Hypothalamus (tissue), 51 donors: ENCODE data around the gene APOBEC3G.

Experiments
- DNase-seq, 51 donors: peaks; one replicate each; lab custom pipeline; 2025; lab: John Stamatoyannopoulos, UW

The APOBEC3G gene

GRCh38 chr22:39117585-39118191, 40.6 kb downstream of the APOBEC3G start:
- DNase-seq: peak in 5 of 51 donors; percentile 6 to 23 (median 13)

GRCh38 chr22:39120983-39121382, 43.9 kb downstream of the APOBEC3G start:
- no peak for DNase-seq

- DNase-seq: no peak
Observed at GRCh38 chr22:39122772-39123470, 45.8 kb downstream of the APOBEC3G start.

GRCh38 chr22:39123751-39124581, 46.9 kb downstream of the APOBEC3G start:
- DNase-seq: no peak

GRCh38 chr22:39125622-39126021, 48.5 kb downstream of the APOBEC3G start:
- DNase-seq: no peak

GRCh38 chr22:39128508-39128907, 51.4 kb downstream of the APOBEC3G start:
- no peak for DNase-seq

GRCh38 chr22:39129081-39129480, 52.0 kb downstream of the APOBEC3G start:
- no peak for DNase-seq

- no peak for DNase-seq
Observed at GRCh38 chr22:39129746-39130145, 52.7 kb downstream of the APOBEC3G start.

GRCh38 chr22:39130152-39130704, 53.2 kb downstream of the APOBEC3G start:
- DNase-seq: no peak

- DNase-seq: no peak
Observed at GRCh38 chr22:39130892-39131855, 54.1 kb downstream of the APOBEC3G start.

- DNase-seq: no peak
Observed at GRCh38 chr22:39132281-39132680, 55.2 kb downstream of the APOBEC3G start.

- no peak for DNase-seq
Observed at GRCh38 chr22:39132871-39133524, 55.9 kb downstream of the APOBEC3G start.

- DNase-seq: no peak
Observed at GRCh38 chr22:39133871-39134270, 56.8 kb downstream of the APOBEC3G start.

- no peak for DNase-seq
Observed at GRCh38 chr22:39134366-39135091, 57.5 kb downstream of the APOBEC3G start.

- DNase-seq: no peak
Observed at GRCh38 chr22:39135092-39135896, 58.2 kb downstream of the APOBEC3G start.

GRCh38 chr22:39136317-39136716, 59.2 kb downstream of the APOBEC3G start:
- DNase-seq: no peak
